Left colon (tissue), 2 donors: Measurements from ENCODE around the gene FAAP20. TPM values are rescaled to one million over a fixed set of nuclear protein-coding genes. Genes with fewer than 3 reads are reported as not detected.
A peak's percentile ranks its signal among the peaks of the same experiment; 100 is the strongest.
"Not testable (repeated sequence)": the region's sequence is repeated elsewhere in the genome, so short reads cannot be mapped to it uniquely, and the experiment has no call there.

Experiments used
- ATAC-seq: fragments of 200-7000 bp; cut with Tn5 transposase; one replicate; pipeline ENCODE4 v1.9.1; 2020; ENCODE audit warnings: mild to moderate bottlenecking, moderate library complexity
- DNase-seq, 2 donors: peaks; one replicate each; pipeline ENCODE4 v3.0.0-alpha.2; 2020
- intact Hi-C, 2 donors: fragments of 100-400 bp; cut with DNase I in 1 of 2; cut with micrococcal nuclease in 1 of 2; formaldehyde crosslinking; loops; one replicate each; pipeline versions ENCODE4 v1.11.2 to v1.14.0; 2022; cut with DNase I, micrococcal nuclease
- total RNA-seq, 2 donors: library from RNA; stranded (reverse); fragmentation: NEBNext Ultra II Directional; extraction: Animal tissue kit (Norgen Biotek cat#: 25700); gene quantifications; one replicate each; pipeline ENCODE4 v1.2.1, GENCODE V29; 2021
- donor health status: DM: no; HTN: no; CAD: no.
- donor health status: DM: yes; HTN: yes; CAD: no.

FAAP20 gene
- total RNA-seq, 2 donors from 2014 or later, result 28.5 to 32.6 TPM

GRCh38 chr1:2151252-2151651, 43.3 kb downstream of the FAAP20 start:
- DNase-seq, result no peak
- ATAC-seq, result peak; percentile 24
- intact Hi-C loops, result no loop called here

GRCh38 chr1:2150801-2151200, 43.8 kb downstream of the FAAP20 start:
- DNase-seq (no peak), ATAC-seq (no peak)
- intact Hi-C loops, result no loop called here

GRCh38 chr1:2148691-2149090, 45.9 kb downstream of the FAAP20 start:
- DNase-seq (no peak), ATAC-seq (peak; percentile 21)
- intact Hi-C loops, result no loop called here

GRCh38 chr1:2147869-2148268, 46.7 kb downstream of the FAAP20 start:
- ATAC-seq, intact Hi-C loops: not testable (repeated sequence)

GRCh38 chr1:2146836-2147517, 47.6 kb downstream of the FAAP20 start:
- intact Hi-C loops, result no loop called here
- no peak for DNase-seq

More at GRCh38 chr1:2147869-2148268, 46.7 kb downstream of the FAAP20 start:
- DNase-seq, result not testable (repeated sequence)

GRCh38 chr1:2145946-2146835, 48.4 kb downstream of the FAAP20 start:
- intact Hi-C loops, result no loop called here
- ATAC-seq, result no peak
- no peak for DNase-seq

More at GRCh38 chr1:2146836-2147517, 47.6 kb downstream of the FAAP20 start:
- no peak for ATAC-seq

GRCh38 chr1:2144501-2145090, 50.0 kb downstream of the FAAP20 start:
- ATAC-seq, result no peak

GRCh38 chr1:2143814-2144500, 50.6 kb downstream of the FAAP20 start:
- DNase-seq (no peak), ATAC-seq (no peak)
- intact Hi-C loops, result no loop called here

More at GRCh38 chr1:2144501-2145090, 50.0 kb downstream of the FAAP20 start:
- intact Hi-C loops, result no loop called here
- DNase-seq, result no peak

GRCh38 chr1:2141025-2141424, 53.5 kb downstream of the FAAP20 start:
- intact Hi-C loops, result no loop called here
- no peak for ATAC-seq
- DNase-seq, result peak in 1 of 2 donors; percentile 12

Other genes starting within 250 kb of the FAAP20 start
- gene CFAP74, start 191.0 kb downstream of the FAAP20 start, total RNA-seq, result not detected
- not detected for gene GABRD, start 175.4 kb downstream of the FAAP20 start, total RNA-seq
- 10 to 100 TPM; 60.7 to 67.8 TPM for gene PRKCZ, start 144.4 kb downstream of the FAAP20 start, total RNA-seq
- 10 to 100 TPM; 30.2 to 35.5 TPM for gene SKI, start 33.5 kb upstream of the FAAP20 start, total RNA-seq
- gene MORN1, start 196.8 kb upstream of the FAAP20 start, total RNA-seq, result 10 to 100 TPM; 11.0 to 15.2 TPM
- 100 to 1,000 TPM; 191 to 221 TPM for gene RER1, start 197.1 kb upstream of the FAAP20 start, total RNA-seq
- gene PEX10, start 217.8 kb upstream of the FAAP20 start, total RNA-seq, result 10 to 100 TPM; 17.8 to 19.9 TPM